GM21367 (cell line): ENCODE results near the gene MCC.
A peak's percentile ranks its signal among the peaks of the same experiment; 100 is the strongest.

Source experiments
- ATAC-seq: cut with Tn5 transposase; IDR thresholded peaks from one replicate; pipeline ENCODE4 v1.9.1; 2021; ENCODE audit not compliant: unreplicated experiment

The MCC gene

GRCh38 chr5:113017881-113018635 is 470.2 kb downstream of the MCC start:
- no peak for ATAC-seq

DNA sequence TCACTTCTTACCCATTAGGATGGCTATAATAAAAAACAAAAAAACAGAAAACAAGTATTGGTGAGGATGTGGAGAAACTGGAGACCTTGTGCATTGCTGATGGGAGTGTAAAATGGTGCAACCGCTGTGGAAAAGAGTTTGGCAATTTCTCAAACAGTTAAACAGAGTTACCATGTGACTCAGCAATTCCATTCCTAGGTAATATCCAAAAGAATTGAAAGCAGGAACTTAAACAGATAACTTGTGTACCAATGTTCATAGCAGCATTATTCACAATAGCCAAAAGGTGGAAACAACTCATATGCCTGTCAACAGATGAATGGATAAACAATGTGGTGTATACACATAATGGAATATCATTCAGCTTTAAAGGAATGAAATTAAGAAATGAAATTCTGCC is 482.8 kb downstream of the MCC start:
- no peak for ATAC-seq

GRCh38 chr5:113003763-113004162 is 484.5 kb downstream of the MCC start:
- ATAC-seq, result no peak

DNA sequence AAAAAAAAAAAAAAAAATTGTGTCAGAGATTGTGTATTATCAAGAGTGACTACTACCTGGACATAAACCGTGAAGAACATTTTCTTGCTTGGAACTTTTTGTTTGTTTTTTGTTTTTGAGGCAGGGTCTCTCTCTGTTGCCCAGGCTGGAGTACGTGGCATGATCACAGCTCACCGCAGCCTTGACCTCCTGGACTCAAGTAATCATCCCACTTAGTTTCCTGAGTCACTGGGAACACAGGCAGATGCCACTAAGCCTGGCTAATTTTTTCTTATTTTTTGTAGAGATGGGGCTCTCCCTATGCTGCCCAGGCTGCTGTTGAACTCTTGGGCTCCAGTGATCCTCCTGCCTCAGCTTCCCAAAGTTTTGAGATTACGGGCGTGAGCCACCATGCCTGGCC is 485.8 kb downstream of the MCC start:
- ATAC-seq, result no peak

- no peak for ATAC-seq
These were observed 487.8 kb downstream of the MCC start for GRCh38 chr5:113000466-113000865.

DNA sequence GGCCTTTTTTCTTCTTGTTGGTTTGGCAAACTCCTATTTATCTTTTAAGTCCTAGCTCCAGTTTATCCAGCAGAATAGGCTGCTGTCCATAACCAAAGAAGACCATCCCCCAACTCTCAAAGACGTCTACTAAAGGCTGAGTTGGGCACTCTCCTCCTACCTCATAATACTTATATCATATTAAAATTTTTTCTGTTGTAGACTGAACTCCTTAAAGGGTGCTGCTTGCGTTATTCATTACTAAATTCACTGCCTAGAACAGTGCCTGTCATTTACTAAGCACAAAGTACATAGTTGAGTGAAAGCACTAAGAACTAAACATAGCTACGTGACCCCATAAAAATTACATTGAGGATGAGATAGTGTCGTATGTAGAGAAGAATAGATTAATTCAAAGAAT is 490.0 kb downstream of the MCC start:
- ATAC-seq, result no peak

GRCh38 chr5:112996830-112997374 is 491.4 kb downstream of the MCC start:
- ATAC-seq, result no peak

DNA sequence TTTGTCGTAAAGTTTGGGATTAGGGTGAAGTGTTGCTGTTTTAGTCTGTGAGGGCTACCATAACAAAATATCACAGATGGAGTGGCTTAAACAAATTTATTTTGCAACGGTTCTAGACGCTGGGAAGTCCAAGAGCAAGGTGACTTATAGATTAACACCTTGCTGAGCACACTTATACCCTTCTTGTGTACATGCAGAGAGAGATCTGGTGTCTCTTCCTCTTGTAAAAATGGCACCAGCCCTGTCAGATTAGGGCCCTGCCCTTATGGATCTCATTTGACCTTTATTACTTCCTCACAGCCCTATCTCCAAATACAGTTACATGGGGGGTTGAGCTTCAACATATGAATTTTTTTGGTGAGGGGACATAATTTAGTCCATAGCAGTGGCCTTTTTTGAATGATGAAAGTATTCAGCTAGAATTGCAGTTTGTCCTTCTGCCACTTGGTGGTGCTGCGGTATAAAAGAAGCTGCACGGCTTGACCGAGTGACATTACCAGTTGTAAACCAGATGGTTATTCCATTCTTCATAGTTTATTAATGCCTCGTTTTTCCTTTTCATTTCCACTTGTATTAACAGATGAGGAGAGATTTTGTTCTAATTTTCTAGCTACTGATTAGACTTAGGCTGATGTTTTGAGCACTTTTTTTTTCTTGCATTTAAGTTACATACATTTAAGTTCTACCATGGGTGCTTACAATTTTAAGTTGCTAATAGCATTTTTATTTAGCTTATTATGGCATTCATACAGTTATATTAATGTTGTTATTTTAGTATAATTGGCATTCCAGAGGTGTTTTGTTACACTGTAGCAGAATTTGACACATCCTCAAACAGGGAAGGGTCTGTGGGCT is 492.3 kb downstream of the MCC start:
- peak; percentile 84 for ATAC-seq

DNA sequence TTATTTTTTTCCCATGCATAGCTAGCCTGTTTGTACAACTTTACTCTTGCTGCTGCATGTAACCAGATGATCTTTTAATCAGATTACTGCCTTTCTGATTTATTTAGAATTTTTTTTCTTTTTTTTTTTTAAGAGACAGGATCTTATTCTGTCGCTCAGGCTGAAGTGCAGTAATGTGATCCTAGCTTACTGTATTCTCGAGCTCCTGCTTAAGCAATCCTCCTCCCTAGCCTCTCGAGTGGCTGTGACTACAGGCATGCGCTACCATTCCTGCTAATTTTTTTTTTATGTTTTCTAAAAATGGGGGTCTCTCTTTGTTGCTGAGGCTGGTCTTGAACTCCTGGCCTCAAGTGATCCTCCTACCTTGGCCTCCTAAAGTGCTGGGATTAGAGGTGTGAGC is 502.0 kb downstream of the MCC start:
- ATAC-seq, result no peak

GRCh38 chr5:112983363-112983762 is 504.9 kb downstream of the MCC start:
- ATAC-seq, result no peak

DNA sequence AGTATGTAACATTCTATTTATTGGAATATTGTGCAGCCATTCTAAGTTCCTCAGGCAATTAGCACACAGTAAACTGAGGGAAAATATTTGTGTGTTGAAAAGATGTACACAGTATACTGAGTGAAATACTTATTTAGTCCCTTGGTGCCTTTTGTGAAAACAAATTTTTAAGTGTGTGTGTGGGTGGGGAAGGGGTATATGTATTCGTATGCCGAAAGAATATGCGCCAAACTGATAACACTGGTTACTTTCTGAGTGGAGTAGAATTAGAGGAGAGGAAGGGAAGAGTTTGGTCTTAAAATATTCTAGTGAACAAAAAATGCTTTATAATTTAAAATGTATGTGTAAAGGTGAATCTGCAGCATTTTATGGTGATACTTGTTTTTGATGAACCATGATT is 508.5 kb downstream of the MCC start:
- ATAC-seq, result no peak

- no peak for ATAC-seq
These were observed 509.4 kb downstream of the MCC start for GRCh38 chr5:112978836-112979235.

GRCh38 chr5:112977440-112977861 is 510.8 kb downstream of the MCC start:
- ATAC-seq, result no peak

DNA sequence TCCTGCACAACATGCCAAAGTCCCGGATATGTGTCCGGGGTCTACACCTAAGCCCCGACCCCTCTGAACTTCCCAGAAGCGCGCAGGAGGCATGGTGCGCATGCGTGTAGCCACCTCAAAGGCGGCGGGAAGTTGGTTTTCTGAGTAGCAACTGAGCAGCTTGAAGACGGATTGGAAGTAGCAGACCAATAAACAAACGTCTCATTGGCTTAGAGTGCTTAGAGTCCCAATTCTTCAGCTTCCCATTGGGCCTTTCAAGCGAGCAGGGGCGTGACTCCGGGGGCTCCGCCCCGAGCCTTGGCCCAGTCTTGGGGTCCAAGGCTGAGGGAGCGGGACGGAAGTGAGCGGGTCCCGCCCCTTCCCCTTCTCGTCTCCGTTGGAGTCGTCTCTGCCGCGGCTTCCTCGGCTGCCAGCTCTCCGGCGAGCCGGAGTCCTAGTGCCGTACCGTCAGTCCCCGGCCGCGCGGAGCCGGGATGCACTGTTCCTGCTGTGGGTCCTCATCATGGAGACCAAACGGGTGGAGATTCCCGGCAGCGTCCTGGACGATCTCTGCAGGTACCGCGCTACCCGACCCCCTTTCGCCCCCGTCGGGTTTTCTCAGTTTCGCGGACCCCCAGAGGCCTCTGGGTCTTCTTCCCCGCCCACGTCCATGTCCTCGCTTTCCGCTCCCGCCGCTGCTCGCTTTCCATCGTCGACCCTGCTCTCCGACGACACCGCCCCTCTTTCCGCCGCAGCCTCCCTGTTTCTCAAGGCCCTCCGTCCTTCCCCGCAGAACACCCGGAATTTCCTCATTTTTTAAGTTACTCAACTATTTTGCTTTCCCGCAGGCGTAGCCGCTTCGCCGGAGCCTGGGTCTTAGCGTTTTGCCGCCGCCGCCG is 511.6 kb downstream of the MCC start, which contains the start of gene DCP2:
DCP2 (plus strand) TSS at position 367 of the 878 bp plus-strand sequence; CDS start at position 503, 136 bp downstream.
- ATAC-seq, result peak; percentile 98

DNA sequence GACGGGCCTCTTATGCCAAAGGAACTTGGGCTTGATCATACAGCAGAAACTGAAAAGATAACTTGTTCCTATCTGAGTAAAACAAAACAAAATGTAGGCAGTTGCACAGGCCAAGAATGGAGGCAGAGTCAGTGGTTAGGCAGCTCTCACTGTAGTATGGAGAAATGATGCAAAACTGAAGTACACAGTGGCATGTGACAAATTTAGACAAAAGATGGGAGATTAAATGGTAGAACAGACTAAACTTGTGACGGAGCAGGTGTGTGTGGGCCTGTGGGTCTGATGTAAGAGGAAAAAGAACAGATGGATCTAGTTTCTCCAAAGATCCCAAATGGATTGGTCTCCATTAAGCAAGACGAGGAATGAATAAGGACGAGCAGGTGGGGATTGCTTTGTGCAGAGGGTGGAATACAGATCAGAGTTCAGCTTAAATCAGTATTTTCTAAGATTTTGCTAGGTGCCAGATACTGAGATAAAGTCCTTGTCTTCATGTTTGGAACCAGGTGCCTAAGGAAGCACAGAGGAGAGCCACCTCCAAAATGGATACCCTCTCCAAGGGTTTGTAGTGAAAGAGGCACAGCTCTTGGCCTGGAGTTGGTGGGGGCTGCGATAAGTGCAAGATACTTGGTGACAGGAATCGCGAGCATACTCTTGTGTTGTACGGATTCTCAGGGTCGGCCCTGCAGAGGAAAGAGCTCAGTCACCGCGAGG is 512.4 kb downstream of the MCC start:
- peak; percentile 10 for ATAC-seq

DNA sequence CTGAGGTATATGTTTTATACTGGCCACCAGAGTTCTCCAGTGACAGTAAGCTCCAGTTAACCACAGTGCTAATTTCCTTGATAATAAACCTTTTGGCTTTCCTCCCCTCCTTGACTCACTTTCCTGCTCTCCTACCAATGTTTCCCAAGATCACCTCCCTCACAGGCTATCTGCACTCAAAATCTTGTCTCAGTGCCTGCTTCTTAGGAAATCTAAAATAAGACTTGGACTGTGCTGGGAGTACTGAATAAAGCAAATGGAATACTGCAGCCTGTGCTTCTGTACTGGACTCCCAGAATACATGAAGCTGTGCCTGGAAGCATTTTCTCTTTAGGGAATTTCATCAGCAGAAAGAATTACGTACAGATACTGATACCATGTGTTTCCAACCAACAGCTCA is 513.4 kb downstream of the MCC start:
- ATAC-seq, result no peak

DNA sequence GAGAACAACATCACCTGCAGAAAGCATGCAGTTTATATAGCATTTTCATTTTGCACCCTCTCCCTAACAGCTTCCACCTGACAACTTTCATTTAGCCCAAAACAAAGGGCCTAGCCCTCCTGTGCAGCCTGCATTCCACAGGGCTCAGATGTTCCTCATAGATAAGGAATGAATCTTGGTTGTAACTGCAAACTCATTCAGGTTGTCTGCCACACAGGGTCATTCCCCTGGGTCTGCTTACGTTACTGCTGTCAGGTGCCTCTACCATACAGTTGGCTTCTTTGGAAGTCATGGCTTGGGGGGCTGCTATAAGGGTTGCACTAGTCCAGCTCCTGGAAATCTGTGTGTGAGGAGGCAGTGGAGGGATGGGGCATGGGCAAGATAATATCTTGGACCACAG is 514.3 kb downstream of the MCC start:
- ATAC-seq, result no peak

GRCh38 chr5:112973036-112973435 is 515.2 kb downstream of the MCC start:
- no peak for ATAC-seq
